HG03280 (cell line): ENCODE results near the gene IL23A.
"Not testable (repeated sequence)": the region's sequence is repeated elsewhere in the genome, so short reads cannot be mapped to it uniquely, and the experiment has no call there.

Source experiments
- ATAC-seq: cut with Tn5 transposase; IDR thresholded peaks from one replicate; pipeline ENCODE4 v1.9.1; 2021; ENCODE audit warnings: mild to moderate bottlenecking, moderate library complexity; ENCODE audit not compliant: unreplicated experiment

The IL23A gene

DNA sequence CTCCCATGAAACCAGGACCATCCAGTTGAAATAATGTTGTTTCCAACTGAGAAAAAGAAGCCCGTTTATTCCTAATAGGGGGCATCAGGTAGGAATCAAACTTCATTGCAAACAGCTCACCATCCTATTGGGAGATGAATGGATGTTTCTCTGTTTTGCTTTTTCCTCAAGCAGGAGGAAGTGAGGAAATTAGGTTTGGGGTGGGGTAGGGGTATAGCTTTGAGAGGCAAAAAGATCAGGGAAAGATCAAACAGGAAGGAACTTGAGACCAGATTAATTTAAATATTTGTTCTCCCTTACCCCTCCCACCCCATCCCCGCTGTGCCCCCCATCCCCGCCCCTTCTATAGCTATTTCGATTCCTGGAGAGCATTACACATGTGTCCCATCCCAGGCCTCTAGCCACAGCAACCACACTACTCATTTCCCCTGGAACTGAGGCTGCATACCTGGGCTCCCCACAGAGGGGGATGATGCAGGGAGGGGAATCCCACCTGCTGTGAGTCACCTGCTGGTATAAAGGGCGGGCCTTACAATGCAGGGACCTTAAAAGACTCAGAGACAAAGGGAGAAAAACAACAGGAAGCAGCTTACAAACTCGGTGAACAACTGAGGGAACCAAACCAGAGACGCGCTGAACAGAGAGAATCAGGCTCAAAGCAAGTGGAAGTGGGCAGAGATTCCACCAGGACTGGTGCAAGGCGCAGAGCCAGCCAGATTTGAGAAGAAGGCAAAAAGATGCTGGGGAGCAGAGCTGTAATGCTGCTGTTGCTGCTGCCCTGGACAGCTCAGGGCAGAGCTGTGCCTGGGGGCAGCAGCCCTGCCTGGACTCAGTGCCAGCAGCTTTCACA is at the start of gene IL23A:
Gene IL23A, plus strand, starts transcription at position 577 of the 850 bp plus-strand sequence. Its CDS starts 161 bp downstream, at position 738.
- ATAC-seq: peak; percentile 31

DNA sequence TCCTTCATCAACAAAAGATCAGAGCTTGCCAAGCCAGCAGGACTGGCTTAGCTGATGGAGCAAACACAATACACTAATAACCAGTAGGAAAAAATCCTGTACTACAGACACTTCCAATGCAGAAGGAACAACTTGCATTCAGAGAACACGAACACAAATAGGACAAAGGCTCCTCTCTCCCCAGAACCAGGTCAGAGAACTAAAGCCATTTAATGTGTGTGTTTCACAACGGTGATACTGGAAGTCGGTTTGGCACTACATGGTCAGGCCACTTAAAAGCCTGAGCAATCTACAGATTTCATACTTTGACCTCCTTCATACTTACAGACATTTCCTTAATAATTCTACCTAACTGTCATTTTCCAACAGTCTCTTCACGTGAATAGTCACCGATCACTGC is 44.9 kb upstream of the IL23A start:
- no peak for ATAC-seq

DNA sequence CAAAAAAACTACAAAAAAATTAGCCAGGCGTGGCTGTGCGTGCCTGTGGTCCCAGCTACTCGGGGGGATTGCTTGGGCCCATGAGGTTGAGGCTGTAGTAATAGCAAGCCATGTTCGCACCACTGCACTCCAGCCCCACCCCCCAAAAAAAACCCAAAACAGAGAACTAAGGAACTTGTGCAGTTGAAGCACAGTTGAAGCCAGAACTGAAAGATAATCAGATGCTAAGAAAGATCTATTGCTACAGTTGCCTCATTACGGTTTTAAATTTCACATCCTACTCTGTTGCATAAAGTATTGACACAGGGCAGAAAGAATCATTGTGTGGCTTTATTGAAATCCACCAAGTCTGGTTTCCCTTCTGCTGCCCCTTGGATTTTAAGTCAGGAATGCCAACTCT is 42.4 kb upstream of the IL23A start:
- no peak for ATAC-seq

GRCh38 chr12:56297400-56297799 is 41.3 kb upstream of the IL23A start:
- ATAC-seq: no peak

GRCh38 chr12:56298828-56299227 is 39.9 kb upstream of the IL23A start:
- no peak for ATAC-seq

DNA sequence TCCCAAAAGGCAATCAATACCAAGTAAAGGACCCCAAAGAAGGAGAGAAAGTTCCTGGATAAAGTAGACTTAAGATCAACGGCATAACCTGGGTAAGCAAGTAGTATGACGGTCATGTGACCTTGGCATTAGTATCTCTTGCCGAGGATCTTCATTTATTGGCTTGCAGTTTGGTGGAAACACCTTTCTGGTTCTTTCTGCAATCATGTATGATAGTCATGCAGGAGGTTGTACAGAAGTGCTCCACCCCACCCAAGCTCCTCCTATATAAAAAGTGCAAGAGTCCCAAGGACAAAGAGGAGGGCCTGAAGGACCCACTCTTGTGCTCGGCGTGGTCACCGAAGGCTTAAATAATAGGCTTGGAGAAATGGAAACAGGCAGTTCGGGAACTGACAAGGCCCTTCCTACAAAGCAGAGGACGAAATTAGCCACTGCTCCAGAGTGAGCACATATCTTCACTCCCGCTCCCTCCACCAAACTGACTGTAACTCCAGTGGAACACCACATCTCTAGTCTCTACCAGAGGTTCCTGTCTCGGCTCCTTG is 39.3 kb upstream of the IL23A start:
- no peak for ATAC-seq

DNA sequence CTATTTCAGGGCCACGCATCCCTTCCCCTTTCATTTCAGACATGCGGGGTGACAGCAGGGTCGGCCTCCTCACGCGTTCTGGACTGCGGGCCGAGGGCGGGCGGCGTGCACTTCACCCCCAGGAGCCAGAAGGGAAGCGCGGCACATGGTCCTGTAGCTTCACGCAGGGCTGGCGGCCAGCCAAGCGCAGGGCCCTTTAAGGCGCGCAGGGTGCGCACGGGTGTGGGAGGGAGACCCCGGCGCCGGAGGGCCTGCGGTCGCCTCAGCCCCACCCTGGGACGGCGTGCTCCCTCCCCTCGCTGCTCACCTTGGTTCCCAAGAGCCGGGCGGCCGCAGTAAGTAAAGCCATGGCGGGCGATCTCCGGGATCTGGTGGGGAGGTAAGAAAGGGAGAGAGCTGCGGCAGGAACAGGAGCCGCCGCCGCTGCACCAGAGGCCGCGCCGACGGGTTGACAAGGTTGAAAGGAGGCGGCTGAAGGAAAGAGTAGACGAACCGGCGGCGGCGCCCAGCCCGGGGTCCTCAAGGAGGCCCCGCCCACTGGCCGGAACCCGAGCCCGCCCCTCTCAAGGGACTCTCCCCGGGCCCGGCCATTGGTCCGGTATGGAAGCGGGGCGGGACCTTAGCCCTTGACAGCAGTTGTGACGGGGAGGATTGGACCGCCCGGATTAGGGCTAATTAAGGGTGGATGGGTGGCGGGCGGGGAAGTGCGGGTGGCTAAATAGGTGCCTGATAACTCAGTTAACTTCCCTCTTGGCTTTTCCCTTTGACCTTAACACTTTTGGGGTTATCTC is 38.6 kb upstream of the IL23A start, which contains the start of gene CS:
Gene CS, minus strand, starts transcription at position 478 of the 791 bp plus-strand sequence. Its CDS starts 129 bp downstream, at position 349.
- peak; percentile 96 for ATAC-seq

GRCh38 chr12:56300644-56301464 is 37.8 kb upstream of the IL23A start:
- ATAC-seq: no peak

DNA sequence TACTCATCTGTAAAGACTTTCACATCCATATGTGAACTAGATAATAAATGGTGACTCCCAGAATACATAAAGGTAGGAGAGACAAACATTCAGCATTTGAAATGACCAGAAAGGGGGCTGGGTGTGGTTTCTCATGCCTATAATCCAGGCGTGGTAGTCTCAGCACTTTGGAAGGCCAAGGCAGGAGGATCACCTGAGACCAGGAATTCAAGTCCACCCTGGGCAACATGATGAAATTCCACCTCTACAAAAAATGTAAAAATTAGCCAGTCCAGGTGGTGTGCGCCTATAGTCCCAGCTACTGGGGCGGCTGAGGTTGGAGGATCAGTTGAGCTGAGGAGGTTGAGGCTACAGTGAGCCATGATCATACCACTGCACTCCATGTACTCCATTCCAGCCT is 34.4 kb upstream of the IL23A start:
- ATAC-seq: no peak

DNA sequence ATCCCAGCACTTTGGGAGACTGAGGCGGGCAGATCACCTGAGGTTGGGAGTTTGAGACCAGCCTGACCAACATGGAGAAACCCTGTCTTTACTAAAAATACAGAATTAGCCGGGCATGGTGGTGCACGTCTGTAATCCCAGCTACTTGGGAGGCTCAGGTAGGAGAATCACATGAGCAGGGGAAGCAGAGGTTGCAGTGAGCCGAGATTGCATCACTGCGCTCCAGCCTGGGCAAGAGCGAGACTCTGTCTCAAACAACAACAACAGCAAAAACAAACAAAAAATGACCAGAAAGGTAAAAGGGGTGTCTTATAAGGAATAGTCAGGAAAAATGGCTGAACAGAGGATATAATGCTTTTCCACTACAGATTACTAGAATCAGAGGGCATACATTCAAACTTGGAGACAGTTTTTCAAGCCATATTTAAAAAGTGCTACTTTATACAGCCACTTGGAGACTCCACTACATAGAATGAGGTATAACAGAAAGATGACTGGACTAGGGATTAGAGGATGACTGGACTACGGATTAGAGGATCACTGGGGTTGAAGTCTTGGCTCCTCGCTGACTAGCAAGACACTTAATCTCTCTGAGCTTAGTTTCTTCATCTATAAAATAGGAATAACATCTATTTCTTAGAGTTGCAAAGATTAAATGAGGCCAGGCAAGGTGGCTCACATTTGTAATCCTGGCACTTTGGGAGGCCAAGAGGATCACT is 33.7 kb upstream of the IL23A start:
- ATAC-seq: no peak

DNA sequence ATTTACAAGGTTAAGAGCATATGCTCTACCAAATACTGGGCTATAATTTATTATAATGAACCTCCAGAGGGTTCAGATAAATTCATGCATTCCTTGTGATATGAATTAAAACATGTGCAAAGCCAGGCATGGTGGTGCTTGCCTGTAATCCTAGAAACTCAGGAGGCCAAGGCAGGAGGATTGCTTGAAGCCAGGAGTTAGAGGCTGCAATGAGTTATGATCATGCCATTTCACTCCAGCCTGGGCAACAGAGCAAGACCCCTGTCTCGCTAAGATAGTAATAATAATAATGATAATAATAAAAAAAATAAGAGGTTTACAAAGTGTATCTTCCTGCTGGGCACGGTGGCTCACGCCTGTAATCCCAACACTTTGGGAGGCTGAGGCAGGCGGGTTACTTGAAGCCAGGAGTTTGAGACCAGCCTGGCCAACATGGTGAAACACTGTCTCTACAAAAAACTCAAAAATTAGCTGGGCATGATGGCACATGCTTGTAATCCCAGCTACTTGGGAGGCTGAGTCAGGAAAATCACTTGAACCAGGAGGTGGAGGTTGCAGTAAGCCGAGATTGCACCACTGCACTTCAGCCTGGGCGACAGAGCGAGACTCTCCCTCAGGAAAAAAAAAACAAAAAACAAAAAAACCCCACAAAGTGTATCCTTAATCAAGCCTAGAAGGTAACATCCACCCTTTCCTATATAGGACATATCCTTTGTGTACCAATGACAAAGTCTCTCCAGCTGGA is 31.3 kb upstream of the IL23A start:
- no peak for ATAC-seq

DNA sequence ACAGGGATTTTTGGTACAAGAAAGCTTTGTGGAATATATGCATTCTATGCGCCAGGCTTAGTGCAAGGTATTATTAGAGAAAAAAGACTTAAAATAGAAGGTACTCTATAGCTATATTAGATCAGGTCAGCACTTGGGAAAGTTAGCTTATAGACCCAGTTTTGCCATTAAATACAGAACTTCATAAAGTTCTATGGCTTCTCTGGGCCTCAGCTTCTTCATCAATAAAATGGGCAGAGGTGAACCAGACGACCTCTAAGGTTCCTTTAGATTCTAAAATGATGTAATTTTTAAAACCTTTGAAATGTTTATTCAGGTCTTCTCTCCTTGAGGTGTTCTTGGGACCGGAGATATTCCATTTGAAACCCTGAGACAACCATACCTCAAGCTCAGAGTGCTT is 30.0 kb upstream of the IL23A start:
- no peak for ATAC-seq

GRCh38 chr12:56311003-56311402 is 27.7 kb upstream of the IL23A start:
- ATAC-seq: no peak

DNA sequence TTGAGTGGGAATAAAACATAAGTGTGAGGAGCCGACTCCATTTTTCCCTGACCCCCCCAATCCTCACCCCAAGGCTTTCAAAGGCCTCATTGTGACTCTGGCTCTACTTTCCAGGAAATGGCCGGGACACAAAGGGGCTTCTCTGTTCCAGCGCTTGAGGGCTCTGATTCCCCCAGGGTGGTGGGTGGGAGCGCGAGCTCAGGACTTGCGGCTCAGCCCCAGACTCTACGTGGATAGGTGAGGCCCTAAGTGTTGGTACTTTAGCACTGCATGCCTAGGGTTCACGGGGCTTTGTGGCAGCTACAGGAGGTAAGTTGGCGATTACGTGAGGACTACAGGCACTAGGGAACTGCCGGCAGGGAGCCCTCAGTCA is 23.4 kb upstream of the IL23A start:
- no peak for ATAC-seq

GRCh38 chr12:56315622-56316473 is 22.8 kb upstream of the IL23A start, which contains the start of gene CNPY2:
Gene CNPY2 (minus strand): TSS chr12:56315988. CDS start chr12:56315217, 771 bp downstream.
- ATAC-seq: peak; percentile 86

- ATAC-seq: no peak
These were observed 21.0 kb upstream of the IL23A start for GRCh38 chr12:56317675-56318074.

DNA sequence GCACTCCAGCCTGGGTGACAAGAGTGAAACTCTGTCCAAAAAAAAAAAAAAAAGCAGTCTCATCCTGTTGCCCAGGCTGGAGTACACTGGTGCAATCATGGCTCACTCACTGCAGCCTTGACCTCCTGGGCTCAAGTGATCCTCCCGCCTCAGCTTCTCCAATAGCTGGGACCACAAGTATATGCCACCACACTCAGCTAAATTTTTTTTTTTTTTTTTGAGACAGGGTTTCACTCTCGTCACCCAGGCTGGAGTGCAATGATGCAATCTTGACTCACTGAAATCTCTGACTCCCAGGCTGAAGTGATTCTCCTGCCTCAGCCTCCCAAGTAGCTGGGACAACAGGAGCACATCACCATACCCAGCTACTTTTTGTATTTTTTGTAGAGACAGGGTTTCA is 17.7 kb upstream of the IL23A start:
- no peak for ATAC-seq

- ATAC-seq: not testable (repeated sequence)
These were observed 17.1 kb upstream of the IL23A start for GRCh38 chr12:56321610-56322009.
